Tibial nerve (tissue), 4 donors: ENCODE results near the gene NEB. TPM values are rescaled to one million over a fixed set of nuclear protein-coding genes. Genes with fewer than 3 reads are reported as not detected.

ENCODE experiments used
- DNase-seq, 2 donors: peaks; one replicate each; pipeline ENCODE4 v3.0.0-alpha.2; 2019; ENCODE audit warnings: low spot score in 2 of 2
- H3K27ac ChIP-seq, 4 donors: fragments of 200-600 bp; sonication (generic) in 3 of 4; one replicate each; pipeline ENCODE4 v1.5.1; 2017 to 2019; ENCODE audit warnings: mild to moderate bottlenecking in 1 of 4
- H3K27me3 ChIP-seq, 2 donors: fragments of 200-600 bp; sonication (generic) in 1 of 2; one replicate each; pipeline versions ENCODE4 v1.5.1 to v1.6.0; 2017 to 2019
- H3K36me3 ChIP-seq, 3 donors: fragments of 200-600 bp; sonication (generic); one replicate each; pipeline ENCODE4 v1.5.1; 2018 to 2019
- H3K4me1 ChIP-seq, 4 donors: fragments of 200-600 bp; sonication (generic) in 3 of 4; one replicate each; pipeline ENCODE4 v1.5.1; 2017 to 2019
- H3K4me3 ChIP-seq, 4 donors: fragments of 200-600 bp; sonication (generic) in 3 of 4; one replicate each; pipeline ENCODE4 v1.5.1; 2017 to 2019; ENCODE audit warnings: mild to moderate bottlenecking in 1 of 4, moderate library complexity in 1 of 4
- H3K9me3 ChIP-seq, 4 donors: fragments of 200-600 bp; sonication (generic) in 3 of 4; one replicate each; pipeline ENCODE4 v1.5.1; 2017 to 2019
- CTCF ChIP-seq, 5 experiments: fragments of 200-600 bp in 3 of 5; fragments of 450-650 bp in 2 of 5; sonication (generic) in 3 of 5; IDR thresholded peaks; one replicate each; pipeline ENCODE4 v1.5.1; 2016 to 2019; ENCODE audit warnings: antibody characterized with exemption in 5 of 5, mild to moderate bottlenecking in 3 of 5, moderate library complexity in 2 of 5
- EP300 ChIP-seq, 2 donors: sonication (generic); formaldehyde crosslinking; IDR thresholded peaks; one replicate each; pipeline ENCODE4 v1.6.1; 2017; ENCODE audit warnings: antibody characterized with exemption in 2 of 2, mild to moderate bottlenecking in 1 of 2
- POLR2A ChIP-seq, 2 donors: fragments of 450-650 bp; IDR thresholded peaks; one replicate each; pipeline ENCODE4 v1.6.1; 2017; ENCODE audit warnings: antibody characterized with exemption in 2 of 2, mild to moderate bottlenecking in 2 of 2, moderate library complexity in 2 of 2
- WGBS, 2 donors: methylation state at CpG; one replicate each; pipeline ENCODE4 v1.1.5; 2018; 5-methylcytosine and 5-hydroxymethylcytosine counted together
- total RNA-seq, 4 donors: library from RNA; depleted of rRNA; stranded (reverse); fragments of >200 nt; gene quantifications; one replicate each; pipeline ENCODE4 v1.1.0, GENCODE V29; 2016

NEB gene
- total RNA-seq, 4 donors from 2014 or later: 1.2 to 2.2 (median 1.5) TPM

GRCh38 chr2:151490276-151490675 is 244.0 kb downstream of the NEB start:
- H3K36me3 ChIP-seq: peaks cover 0 to 34% (median 0%) of the 10 kb centered on the region in 3 donors
- WGBS, 2 donors: 87 to 95% methylated on average over 9 of the region's 9 CpGs
- DNase-seq: no peak

GRCh38 chr2:151486053-151486452 is 248.2 kb downstream of the NEB start:
- H3K27me3 ChIP-seq: no peaks in the 10 kb centered on the region
- H3K9me3 ChIP-seq: no peaks in the 10 kb centered on the region
- peaks cover 0 to 64% (median 3%) of the 10 kb centered on the region in 3 donors for H3K36me3 ChIP-seq
- no peak for DNase-seq
- no peak overlapping the region for H3K4me3 ChIP-seq
- TF ChIP-seq POLR2A (IDR thresholded peaks at IDR 0.05): no peak
- TF ChIP-seq CTCF (IDR thresholded peaks at IDR 0.05): no peak
- no peak for TF ChIP-seq EP300 (IDR thresholded peaks at IDR 0.05)
- WGBS, 2 donors: 95 to 100% methylated on average over 1 of the region's 1 CpG
- H3K27ac ChIP-seq: no peak overlapping the region
- H3K4me1 ChIP-seq: no peaks in the 10 kb centered on the region

More at GRCh38 chr2:151490276-151490675, 244.0 kb downstream of the NEB start:
- no peaks in the 10 kb centered on the region for H3K27me3 ChIP-seq
- H3K27ac ChIP-seq: no peak overlapping the region
- H3K4me3 ChIP-seq: no peak overlapping the region
- no peaks in the 10 kb centered on the region for H3K4me1 ChIP-seq
- no peak for TF ChIP-seq CTCF (IDR thresholded peaks at IDR 0.05)
- no peak for TF ChIP-seq POLR2A (IDR thresholded peaks at IDR 0.05)
- no peak for TF ChIP-seq EP300 (IDR thresholded peaks at IDR 0.05)
- no peaks in the 10 kb centered on the region for H3K9me3 ChIP-seq

- WGBS, 2 donors: 86 to 90% methylated on average over 4 of the region's 4 CpGs
These were observed 250.2 kb downstream of the NEB start for GRCh38 chr2:151484100-151484499.

GRCh38 chr2:151483546-151483945 is 250.7 kb downstream of the NEB start:
- H3K4me1 ChIP-seq: no peaks in the 10 kb centered on the region
- WGBS, 2 donors: 93 to 95% methylated on average over 6 of the region's 6 CpGs
- no peaks in the 10 kb centered on the region for H3K27me3 ChIP-seq
- H3K27ac ChIP-seq: no peak overlapping the region
- H3K4me3 ChIP-seq: no peak overlapping the region
- TF ChIP-seq CTCF (IDR thresholded peaks at IDR 0.05) (no peak), EP300 (IDR thresholded peaks at IDR 0.05) (no peak), POLR2A (IDR thresholded peaks at IDR 0.05) (no peak)
- no peaks in the 10 kb centered on the region for H3K9me3 ChIP-seq
- DNase-seq: no peak
- H3K36me3 ChIP-seq: peaks cover 0 to 63% (median 3%) of the 10 kb centered on the region in 3 donors

More at GRCh38 chr2:151484100-151484499, 250.2 kb downstream of the NEB start:
- TF ChIP-seq EP300 (IDR thresholded peaks at IDR 0.05) (no peak), CTCF (IDR thresholded peaks at IDR 0.05) (no peak), POLR2A (IDR thresholded peaks at IDR 0.05) (no peak)
- no peaks in the 10 kb centered on the region for H3K9me3 ChIP-seq
- H3K27me3 ChIP-seq: no peaks in the 10 kb centered on the region
- H3K4me3 ChIP-seq: no peak overlapping the region
- no peak for DNase-seq
- no peaks in the 10 kb centered on the region for H3K4me1 ChIP-seq
- H3K36me3 ChIP-seq: peaks cover 0 to 63% (median 3%) of the 10 kb centered on the region in 3 donors
- H3K27ac ChIP-seq: no peak overlapping the region

- no peaks in the 10 kb centered on the region for H3K27me3 ChIP-seq
- no peaks in the 10 kb centered on the region for H3K9me3 ChIP-seq
- WGBS, 2 donors: 60 to 71% methylated on average over 4 of the region's 4 CpGs
- TF ChIP-seq EP300 (IDR thresholded peaks at IDR 0.05) (no peak), POLR2A (IDR thresholded peaks at IDR 0.05) (no peak), CTCF (IDR thresholded peaks at IDR 0.05) (no peak)
- no peaks in the 10 kb centered on the region for H3K4me1 ChIP-seq
- peaks cover 0 to 71% (median 3%) of the 10 kb centered on the region in 3 donors for H3K36me3 ChIP-seq
- H3K27ac ChIP-seq: no peak overlapping the region
- DNase-seq: no peak
- H3K4me3 ChIP-seq: no peak overlapping the region
These were observed 252.0 kb downstream of the NEB start for GRCh38 chr2:151482171-151482725.
